SK-N-SH treated with all-trans-retinoic acid at 6 μM for 48 hours (cell line): Measurements from ENCODE around the gene SLC30A10.

ENCODE experiments used
- ARNTL ChIP-seq: fragments of 450-650 bp; formaldehyde crosslinking; IDR thresholded peaks from 2 replicates; pipeline ENCODE4 v1.5.0; 2020; ENCODE audit warnings: low read depth, mild to moderate bottlenecking, moderate library complexity, borderline replicate concordance
- BACH2 ChIP-seq: fragments of 250-450 bp; sonication (Bioruptor Pico); IDR thresholded peaks from 2 replicates; pipeline ENCODE4 v1.9.0; 2021; ENCODE audit warnings: mild to moderate bottlenecking, borderline replicate concordance
- CREB5 ChIP-seq: fragments of 250-450 bp; sonication (Bioruptor Pico); IDR thresholded peaks from 2 replicates; pipeline ENCODE4 v1.5.1; 2020; ENCODE audit warnings: low read depth, mild to moderate bottlenecking, moderate library complexity
- PATZ1 ChIP-seq: fragments of 250-450 bp; sonication (Bioruptor Pico); IDR thresholded peaks from 2 replicates; pipeline ENCODE4 v1.8.0; 2020; ENCODE audit warnings: mild to moderate bottlenecking, moderate library complexity, borderline replicate concordance
- PPARA ChIP-seq: fragments of 250-450 bp; sonication (Bioruptor Pico); IDR thresholded peaks from 2 replicates; pipeline ENCODE4 v1.5.0; 2020; ENCODE audit warnings: mild to moderate bottlenecking, borderline replicate concordance
- ZC3H10 ChIP-seq: fragments of 250-450 bp; sonication (Bioruptor Pico); IDR thresholded peaks from 2 replicates; pipeline ENCODE4 v1.5.1; 2021; ENCODE audit warnings: mild to moderate bottlenecking, moderate library complexity
- ZFP3 ChIP-seq: fragments of 250-450 bp; sonication (Bioruptor Pico); IDR thresholded peaks from 2 replicates; pipeline ENCODE4 v1.5.0; 2020; ENCODE audit warnings: mild to moderate bottlenecking, moderate library complexity
- ZFP30 ChIP-seq: fragments of 450-650 bp; formaldehyde crosslinking; IDR thresholded peaks from 2 replicates; pipeline ENCODE4 v1.5.0; 2022; ENCODE audit warnings: mild to moderate bottlenecking, moderate library complexity
- ZNF70 ChIP-seq: fragments of 450-650 bp; formaldehyde crosslinking; IDR thresholded peaks from 2 replicates; pipeline ENCODE4 v1.5.0; 2020; ENCODE audit warnings: mild to moderate bottlenecking, moderate library complexity

DNA sequence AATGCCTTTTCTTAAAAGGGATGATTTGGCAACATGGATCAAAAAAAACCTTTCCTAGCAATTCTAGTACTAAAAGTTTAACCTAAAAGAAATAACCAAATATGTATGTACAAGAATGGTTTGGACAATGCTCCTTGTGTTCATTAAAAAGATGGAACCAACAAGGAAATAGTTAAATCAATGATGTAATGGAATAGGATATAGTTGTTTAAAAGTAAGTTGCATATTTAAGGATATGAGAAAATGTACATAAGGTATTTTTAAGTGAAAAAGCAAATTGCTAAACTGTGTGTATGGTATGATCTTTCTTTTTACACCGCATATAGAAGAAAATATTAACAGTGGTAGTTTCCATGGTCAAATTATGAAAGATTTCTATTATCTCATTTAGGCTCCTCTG is 12.1 kb downstream of the SLC30A10 start:
- no peak for TF ChIP-seq BACH2
- no peak for TF ChIP-seq PATZ1 (CRISPR knock-in tag)
- no peak for TF ChIP-seq ARNTL (CRISPR knock-in tag)
- no peak for TF ChIP-seq ZFP30 (CRISPR knock-in tag)
- no peak for TF ChIP-seq PPARA (CRISPR knock-in tag)
- no peak for TF ChIP-seq ZC3H10 (CRISPR knock-in tag)
- TF ChIP-seq ZNF70 (CRISPR knock-in tag) = no peak
- no peak for TF ChIP-seq ZFP3 (CRISPR knock-in tag)
- no peak for TF ChIP-seq CREB5 (CRISPR knock-in tag)
